Hematopoietic multipotent progenitor cell treated with erythropoietin and hydrocortisone succinate and interleukin-3 and kit ligand, for 4 days (in vitro differentiated cells): Measurements from ENCODE around the gene VAV3.
"Not testable (repeated sequence)": the region's sequence is repeated elsewhere in the genome, so short reads cannot be mapped to it uniquely, and the experiment has no call there.

Source experiments
- DNase-seq: peaks from one replicate; pipeline ENCODE4 v3.0.0-alpha.2; 2015

The VAV3 gene

DNA sequence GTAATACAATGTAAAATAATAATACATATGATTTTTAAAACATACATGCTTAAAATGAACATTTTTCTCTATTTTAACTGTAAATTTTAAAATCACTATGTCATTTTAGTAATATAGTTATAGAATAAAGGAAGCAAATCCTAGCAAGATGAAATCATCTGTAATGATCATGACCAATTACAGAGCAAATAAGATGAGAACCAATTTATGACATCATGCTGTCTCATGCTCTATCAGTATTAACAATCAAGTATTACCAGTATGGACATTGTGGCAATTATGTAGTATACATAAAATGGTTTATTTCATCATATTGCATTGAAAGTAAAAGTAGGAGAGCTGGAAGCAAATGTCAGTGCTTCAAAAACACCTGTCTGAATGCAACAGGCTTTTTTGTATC is 255.0 kb downstream of the VAV3 start:
- DNase-seq, result no peak

DNA sequence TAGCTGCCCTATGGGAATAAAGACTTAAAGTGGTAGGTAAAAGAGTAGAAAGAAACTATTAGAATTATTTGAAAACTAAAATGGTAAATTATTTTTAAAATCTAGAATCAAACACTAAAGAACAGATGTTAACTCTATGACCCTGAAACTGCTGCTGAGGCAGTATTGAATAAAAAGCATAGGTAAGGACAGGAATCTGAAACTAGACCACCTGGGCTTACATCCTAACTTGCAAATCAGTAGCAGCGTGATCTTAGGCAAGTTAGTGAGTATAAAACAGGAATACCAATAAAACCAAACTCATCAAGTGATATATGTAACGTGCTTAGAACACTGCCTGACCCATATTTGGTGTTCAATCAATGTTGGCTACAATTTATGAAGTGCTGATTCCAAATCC is 257.9 kb downstream of the VAV3 start:
- no peak for DNase-seq

- DNase-seq, result no peak
Measured at GRCh38 chr1:107706182-107706581, 258.8 kb downstream of the VAV3 start.

DNA sequence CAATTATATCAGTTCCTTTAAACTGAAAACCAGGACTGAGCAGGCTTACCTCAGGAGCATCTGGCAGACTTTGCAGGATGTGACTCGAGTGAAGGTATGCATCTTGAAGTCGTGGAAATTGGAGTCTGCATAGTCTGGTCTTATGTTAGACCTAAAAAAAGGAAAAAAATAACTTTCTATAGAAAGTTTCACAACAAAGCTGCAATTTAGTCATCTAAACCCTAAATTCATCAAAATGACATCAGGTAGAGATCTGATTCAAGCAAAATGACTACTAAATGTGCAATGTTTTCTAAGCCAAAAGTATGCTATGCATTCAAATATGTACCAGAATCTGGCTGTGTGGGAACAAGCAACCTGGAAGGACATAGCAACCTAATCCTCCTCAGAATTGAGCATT is 260.1 kb downstream of the VAV3 start:
- DNase-seq, result no peak

DNA sequence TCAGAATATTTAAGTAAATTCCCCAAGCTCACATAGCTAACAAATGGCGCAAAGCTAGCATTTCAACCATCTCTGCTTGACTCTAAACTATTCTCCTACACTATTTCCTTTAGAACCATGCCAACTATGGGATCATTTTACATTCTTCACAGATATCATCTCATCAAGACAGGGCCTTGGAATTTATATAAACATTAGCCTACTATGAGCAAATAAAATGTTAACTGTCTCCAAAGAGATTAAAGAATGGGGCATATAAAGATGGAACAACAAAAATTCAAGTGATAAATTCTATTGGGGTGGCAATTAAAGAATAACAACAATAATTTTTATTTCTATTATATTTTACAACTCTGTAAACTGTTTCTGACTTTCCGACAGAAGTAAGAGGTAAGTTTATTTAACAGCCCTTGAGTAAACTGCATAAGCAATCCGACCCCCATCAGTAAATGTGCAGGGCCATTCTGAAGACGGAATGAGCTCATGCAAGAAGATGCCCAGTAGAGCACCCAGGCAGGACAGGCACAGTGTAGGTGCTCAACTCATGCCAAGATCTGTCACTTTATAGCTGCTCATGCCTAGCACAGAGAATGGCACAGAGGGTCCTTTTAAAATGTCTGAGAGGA is 261.9 kb downstream of the VAV3 start:
- no peak for DNase-seq

- DNase-seq, result not testable (repeated sequence)
Measured at GRCh38 chr1:107700651-107701050, 264.3 kb downstream of the VAV3 start.

DNA sequence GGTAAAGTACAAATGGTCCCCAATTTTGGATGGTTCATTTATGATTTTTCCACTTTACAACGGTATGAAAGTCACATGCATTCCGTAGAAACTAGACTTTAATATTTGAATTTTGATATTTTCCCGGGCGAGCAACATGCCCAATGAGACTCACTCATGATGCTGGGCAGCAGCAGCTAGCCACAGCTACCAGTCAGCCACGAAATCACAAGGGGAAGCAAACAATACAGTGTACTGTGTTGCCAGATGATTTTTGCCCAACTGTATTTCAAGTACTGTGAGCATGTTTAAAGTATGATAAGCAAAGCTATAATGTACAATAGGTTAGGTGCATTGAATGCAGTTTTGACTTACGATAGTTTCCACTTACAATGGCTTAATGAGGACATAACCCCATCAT is 266.8 kb downstream of the VAV3 start:
- DNase-seq, result no peak

DNA sequence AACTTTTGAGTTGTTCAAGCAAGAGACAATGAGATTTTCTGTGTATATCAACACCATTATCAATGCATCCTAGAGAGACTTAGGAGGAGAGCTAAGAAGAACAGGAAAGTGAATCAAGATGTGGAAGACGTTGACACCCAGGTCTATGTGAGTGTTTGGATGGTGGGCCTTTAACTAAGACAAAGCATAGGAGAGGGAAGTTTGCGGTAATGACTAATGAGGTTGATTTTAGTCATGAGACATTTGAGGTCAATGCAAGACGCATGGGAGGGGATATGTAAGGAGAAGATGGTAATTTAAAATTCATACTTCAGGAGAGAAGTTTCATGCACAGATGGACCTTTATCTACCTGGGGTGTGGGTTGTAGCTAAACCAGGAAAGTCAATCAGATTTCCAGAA is 269.6 kb downstream of the VAV3 start:
- DNase-seq, result no peak

GRCh38 chr1:107692580-107693345 is 272.2 kb downstream of the VAV3 start:
- DNase-seq, result peak; percentile 39

DNA sequence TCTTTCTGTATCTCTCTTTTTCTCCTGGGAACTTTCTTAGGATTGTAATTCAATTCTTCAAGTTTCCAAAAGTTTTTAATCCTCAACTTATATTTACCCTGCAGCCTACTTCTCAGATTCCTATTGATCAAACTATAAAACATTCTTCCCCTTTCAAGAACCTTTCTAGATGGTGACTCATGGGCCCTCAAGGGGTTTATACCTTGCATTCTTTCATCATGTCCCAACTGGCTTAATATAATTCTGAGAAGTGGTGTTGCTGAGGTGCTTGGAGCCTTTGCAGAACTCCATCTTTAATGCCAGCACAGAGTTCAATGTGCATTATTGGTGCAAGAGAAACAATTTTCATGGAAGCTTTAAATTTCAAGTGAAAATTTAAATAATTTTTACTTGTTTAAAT is 273.4 kb downstream of the VAV3 start:
- peak; percentile 10 for DNase-seq

GRCh38 chr1:107690491-107690890 is 274.5 kb downstream of the VAV3 start:
- DNase-seq, result no peak

DNA sequence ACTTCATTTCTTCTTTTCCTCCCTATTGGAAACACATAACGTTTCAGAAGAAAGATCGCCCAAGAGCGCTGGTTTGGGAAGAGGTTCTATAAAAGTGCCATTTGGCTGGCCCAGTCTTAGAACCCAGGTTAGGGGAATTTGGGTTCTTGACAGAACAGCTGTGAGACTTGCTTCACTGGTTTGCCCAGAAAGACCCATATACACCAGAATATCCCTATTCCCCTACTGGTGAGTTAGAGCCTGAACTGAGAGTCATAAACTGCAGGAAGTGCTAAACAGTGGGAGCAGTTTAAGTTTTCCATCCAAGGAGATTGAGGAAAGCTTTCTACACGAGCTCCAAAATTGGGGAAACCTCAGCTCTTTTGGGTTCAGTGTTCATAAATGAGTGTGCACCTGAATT is 275.2 kb downstream of the VAV3 start:
- no peak for DNase-seq

DNA sequence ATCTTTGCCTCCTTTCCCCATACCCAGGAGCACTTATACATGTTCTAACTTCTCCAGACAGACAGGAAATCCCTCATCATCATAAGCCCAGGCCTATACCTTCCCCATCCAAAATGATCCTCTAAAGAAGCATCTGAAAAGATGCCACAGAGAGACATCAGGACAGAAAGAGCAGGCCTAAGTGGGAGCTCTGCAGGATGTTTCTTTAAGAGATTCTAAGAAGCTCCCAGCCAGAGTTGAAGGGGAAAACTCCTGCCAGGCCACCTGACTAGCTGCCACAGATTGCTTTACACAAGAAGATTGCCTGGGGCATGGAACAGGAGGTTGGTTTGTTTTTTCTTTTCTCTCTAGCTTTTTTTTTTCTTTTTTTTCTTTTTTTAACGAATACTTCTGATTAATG is 275.8 kb downstream of the VAV3 start:
- no peak for DNase-seq

DNA sequence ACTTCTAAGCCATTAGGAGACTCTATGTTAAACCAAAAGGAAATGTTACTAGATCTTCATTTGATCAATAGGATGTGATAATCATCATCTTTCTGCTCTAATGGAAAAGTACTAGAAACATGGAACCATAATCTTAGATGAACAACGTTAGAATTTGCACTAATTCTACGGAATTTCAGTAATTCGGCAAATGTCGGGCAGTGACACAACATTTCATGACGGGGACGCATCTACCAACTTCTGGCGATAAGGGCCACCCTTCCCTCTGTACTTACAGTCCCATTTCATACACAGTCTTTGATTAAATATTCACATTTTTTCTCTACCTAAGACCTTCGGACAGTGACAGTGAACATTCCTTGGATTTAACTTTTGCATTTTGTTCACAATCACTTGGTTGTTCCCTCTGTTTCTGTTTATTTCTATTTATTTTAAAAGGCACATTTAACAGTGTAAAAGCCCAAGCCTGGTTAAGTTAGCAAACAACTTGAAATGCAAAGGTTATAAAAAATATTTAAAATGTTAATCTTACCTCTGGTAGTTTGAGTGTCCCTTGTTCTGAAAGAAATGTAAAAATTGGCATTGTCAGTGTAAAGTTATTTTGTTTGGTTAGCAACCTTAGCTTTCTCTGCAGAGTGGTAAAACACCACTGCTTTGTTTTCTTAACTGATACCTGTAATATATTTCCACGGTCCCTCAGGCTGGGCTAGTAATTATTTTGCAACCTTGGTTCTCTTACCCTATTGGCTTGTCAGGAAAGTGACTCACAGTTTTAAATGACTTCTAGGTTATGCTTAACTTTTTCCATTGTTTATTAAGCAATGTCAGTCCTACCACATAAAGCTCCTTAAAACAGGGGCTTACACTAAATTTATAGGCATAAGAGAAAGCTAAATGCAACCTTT is 276.9 kb downstream of the VAV3 start:
- no peak for DNase-seq

- no peak for DNase-seq
Measured at GRCh38 chr1:107683683-107684082, 281.3 kb downstream of the VAV3 start.

DNA sequence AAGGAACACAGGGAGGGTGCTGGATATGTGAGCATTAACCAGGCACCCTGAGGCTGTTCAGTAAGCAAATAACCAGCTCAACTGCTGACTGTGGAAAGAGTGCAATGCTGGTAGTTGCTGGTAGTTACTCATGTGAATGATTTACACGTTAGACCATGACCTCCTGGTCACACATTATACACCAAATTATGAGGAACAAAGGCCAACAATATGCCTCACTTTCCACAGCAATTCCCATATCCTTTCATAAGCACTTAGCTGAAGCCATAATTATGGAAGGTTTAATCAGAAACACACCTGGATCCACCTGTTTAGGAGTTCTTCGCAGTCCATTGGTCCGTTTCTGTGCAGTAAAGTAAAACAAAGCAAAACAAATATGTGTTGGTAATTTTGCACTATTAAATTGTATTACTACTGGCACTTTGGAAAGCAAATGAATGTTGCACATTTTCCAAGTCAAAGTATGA is 281.8 kb downstream of the VAV3 start:
- no peak for DNase-seq

GRCh38 chr1:107682467-107682866 is 282.5 kb downstream of the VAV3 start:
- no peak for DNase-seq

DNA sequence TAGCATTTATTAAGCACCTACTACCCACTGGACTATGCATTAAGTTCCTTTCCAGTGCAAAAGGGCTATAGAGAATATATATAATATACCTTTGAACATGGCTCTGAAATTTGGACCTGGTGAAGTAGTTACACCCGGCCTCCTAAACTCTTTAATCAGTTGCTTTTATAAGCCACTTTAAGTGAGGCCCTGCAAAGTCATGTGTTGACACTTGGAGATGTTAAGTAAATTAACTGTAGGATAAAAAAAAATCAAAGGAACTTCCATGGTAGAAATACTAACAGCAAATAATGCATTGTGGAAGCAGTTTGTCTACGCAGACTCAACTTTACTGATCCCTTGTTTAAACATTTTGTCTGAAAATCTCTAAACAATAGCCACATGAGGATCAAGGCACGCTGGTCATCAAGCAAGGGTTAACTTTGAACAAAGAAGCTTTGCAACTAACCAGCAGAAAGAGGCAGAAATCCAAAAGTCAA is 283.9 kb downstream of the VAV3 start:
- DNase-seq, result no peak

DNA sequence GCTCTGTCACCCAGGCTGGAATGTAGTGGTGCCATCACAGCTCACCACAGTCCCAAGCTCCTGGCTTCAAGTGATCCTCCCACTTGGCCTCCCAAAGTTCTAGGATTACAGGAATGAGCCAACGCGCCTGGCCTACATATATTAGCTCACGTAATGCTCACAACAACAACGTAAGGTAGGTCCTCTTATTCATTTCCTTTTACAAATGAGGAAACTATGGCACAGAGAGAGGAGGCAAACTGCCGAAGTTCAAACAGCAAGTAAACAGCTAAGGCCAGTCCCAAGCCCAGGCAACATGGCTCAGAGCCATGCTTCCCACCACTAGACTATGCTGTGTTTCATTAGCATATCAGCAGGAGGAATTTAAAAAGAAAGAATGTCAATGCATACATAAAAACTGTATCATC is 284.4 kb downstream of the VAV3 start:
- no peak for DNase-seq

DNA sequence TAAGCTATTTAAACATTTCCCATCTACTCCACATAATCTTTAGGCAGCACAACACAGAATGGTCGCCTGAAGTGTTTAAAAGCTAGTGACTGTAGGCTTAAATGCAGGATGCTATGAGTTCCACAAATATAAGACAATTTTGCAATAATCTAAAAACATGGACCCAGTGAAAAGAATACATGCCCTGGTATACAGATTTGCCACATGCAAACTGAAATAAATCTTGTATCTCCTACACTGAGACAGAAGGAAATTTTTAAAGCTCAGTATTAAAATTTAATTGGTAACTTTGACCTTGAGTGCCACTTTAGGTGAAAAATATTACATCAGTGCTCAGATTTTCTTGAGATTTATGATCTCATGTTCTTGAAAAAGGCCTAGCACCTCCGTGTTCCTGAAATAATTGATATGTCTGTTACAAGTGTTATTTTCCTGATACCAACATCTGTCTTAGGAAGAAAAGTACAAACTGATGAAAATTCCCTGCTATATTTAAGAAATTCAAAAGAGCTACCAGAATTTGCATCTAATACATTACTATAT is 285.5 kb downstream of the VAV3 start:
- DNase-seq, result no peak

DNA sequence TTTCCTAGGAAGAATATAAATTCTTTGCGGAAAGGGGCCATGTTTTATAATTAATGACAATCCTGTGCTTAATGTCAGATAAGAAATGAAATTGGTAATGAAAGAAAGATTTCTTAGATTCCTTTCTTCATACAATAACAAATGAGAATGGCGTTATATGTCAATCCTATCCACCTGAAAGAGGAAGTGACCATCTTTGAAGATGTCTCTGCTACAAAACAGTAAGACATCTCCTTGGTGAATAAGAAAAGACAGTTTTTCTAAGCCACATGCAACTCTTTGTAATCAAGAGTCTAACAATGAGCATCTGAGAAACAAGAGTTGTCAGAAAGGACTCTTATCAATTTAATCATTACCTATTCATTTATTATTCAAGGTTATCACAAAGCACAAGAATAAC is 286.0 kb downstream of the VAV3 start:
- DNase-seq, result no peak

GRCh38 chr1:107677697-107678096 is 287.3 kb downstream of the VAV3 start:
- no peak for DNase-seq

DNA sequence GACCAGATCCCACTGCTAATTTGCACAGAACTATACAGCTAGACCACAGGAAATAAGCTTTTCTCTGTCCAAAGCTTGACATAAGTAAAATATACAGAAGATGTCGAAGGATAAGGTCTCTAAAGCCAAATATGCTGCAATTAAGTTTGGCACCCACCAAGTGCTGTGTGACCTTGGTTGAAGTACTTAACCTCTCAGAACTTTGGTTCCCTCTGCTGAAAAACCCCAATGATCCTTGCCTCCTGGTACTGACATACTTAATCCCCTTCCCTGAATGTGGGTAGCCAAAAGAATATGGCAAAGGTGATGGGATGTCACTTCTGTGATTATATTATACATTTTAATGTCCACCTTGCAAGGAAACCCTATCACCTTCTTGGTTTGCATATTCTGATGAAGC is 290.5 kb downstream of the VAV3 start:
- DNase-seq, result no peak
